ENCODE results near the gene FOXL1.
A peak's percentile ranks its signal among the peaks of the same experiment; 100 is the strongest.

FOXL1 gene

DNA sequence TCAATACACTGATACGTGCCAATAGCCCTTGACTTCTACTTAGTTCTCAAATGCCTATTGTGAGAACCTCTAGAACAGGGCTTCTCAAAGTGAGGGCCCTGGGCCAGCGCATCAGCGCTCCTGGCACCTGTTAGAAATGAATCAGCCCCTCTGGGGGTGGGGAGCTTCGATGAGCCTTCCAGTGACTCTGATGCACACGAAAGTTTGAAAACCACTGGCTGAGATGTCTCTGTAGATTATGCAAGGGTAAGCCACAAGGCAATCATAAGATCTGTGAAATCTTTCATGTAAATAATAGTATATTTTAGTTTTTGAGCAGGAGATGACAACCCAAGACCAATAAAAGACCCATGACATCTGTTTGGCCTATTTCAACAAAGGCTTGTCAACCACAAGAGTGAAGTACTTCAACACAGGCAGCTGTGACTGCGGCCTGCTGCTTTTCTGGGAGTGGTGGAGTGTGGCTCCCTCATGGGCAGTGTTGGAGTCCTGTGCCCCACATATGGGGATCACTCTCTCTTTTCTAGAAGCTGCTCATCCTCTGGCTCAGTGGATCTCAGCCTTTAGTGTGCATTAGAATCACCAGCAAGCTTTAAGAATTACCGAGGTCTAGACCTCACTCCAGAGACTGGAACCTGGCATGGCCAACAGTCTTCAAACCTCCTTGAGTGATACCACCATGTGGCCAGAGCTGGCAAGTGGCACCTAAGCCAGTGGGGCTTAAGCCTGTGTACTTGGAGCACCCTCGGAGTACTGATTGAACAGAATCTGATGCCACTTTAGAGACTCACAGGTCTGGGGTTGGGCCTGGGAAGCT lies 29.1 kb upstream of the FOXL1 start:
- no peak for DNase-seq

DNA sequence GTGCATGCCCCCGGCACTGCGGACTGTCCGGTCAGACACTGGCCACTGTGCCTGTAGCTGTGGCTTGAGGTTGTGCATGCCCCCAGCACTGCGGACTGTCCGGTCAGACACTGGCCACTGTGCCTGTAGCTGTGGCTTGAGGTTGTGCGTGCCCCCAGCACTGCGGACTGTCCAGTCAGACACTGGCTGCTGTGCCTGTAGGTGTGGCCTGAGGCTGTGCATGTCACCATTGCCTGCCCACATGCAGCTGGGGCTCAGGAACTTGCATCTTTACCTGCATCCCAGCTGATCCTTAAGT lies 28.5 kb upstream of the FOXL1 start:
- DNase-seq, result no peak

DNA sequence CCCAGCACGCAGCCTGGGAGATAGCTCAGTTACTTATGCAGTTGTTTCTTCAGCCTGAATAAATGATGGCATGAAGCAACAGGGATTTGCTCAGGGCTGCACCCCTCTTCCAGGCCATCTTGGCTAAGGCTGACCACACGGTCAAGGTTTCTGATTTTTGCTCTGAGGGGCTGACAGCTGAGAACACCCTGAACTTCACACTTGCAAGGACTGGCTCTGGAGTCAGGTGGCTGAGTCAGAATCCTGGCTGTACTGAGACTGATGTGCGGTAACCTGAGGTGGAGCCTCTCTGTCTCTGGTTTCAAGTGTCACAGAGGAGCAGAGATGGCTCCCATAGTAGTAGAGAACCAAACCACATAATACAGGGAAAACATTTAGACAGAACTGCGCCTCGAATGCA lies 28.1 kb upstream of the FOXL1 start:
- no peak for DNase-seq

DNA sequence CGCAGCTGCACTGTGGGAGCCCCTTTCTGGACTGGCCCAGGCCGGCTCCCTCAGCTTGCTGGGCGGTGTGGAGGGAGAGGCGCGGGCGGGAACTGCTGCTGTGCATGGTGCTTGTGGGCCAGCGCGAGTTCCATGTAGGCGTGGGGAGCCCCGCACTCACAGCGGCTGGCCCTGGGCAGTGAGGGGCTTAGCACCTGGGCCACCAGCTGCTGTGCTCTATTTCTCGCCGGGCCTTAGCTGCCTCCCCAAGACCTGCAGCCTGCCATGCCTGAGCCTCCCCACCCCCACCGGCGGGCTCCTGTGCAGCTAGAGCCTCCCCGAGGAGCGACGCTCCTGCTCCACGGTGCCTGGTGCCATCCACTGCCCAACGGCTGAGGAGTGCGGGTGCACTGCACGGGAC lies 25.0 kb upstream of the FOXL1 start:
- no peak for DNase-seq

DNA sequence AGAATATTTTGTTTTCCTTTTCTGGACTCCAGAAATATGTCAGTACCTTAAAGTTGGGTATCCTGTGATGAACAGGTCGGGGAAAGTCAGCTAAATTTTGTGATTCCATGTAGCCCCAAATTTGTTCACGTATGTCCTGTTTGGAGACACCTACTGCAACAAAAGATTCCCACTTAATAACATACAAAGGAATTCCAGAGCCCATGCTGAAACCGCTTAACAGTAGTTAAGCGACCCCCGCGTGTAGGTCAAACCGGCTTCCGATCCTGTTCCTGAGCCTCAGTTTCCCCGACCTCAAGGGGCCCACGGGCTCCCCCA lies 23.8 kb upstream of the FOXL1 start:
- DNase-seq, result peak in 1 of 2 experiments; percentile 32

DNA sequence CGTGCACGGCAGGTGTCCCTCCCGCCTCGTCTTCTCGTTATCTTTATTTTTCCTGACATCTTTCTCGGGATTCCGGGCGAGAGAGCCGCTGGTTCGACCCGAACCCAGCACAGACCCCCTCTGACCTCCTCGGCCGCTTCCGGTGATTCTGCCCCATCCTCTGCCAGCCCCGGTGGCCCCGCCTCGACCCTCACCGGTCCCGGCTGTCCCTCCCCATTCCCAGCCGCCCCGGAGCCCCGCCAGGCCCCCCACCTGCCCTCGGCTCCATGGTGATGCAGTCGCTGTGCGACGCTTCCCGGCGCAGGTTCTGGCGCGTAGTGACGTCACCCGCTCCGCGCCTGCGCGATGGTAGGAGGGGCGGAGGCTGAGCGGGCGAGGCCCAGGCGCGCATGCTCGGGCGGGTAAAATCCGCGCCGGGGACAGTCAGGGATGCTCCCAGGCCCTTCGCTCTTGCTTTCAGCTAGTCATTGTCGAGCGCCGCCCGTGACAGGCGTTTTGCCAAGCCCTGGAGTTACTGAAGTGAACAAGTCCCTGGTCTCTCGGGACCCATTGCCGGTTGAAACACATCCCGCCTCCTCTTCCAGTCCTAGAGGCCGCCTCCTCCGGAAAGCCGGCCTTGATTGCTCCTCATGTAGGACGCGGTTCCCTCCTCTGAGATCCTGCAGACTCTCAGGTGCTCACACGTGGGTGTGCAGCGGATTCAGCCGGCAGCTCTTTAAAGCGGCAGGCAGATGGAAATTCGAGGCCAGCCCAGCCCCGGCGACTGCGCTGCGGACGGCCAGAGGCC lies 23.2 kb upstream of the FOXL1 start, which contains the start of gene MTHFSD:
Gene MTHFSD, minus strand, starts transcription at position 319 of the 787 bp plus-strand sequence. Its CDS starts 51 bp downstream, at position 268.
- peak; percentile 77 to 89 for DNase-seq

DNA sequence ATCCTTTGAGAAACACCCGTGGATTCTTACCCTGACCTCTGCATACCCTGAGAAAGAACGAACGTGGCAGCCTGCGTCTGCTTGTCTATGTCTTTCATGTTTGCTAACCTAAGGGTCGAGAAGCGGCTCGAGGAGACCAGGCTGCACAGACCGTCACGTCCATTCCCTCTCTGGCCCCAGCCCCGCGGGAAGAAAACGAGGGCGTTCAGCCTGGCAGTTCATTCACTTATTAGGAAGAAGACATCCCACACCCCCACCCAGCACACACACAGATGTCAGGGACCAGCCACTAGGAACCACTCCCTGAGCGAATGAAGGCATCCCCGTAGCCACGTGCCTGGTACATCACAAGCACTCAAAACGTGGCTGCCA lies 22.7 kb upstream of the FOXL1 start:
- no peak for DNase-seq

DNA sequence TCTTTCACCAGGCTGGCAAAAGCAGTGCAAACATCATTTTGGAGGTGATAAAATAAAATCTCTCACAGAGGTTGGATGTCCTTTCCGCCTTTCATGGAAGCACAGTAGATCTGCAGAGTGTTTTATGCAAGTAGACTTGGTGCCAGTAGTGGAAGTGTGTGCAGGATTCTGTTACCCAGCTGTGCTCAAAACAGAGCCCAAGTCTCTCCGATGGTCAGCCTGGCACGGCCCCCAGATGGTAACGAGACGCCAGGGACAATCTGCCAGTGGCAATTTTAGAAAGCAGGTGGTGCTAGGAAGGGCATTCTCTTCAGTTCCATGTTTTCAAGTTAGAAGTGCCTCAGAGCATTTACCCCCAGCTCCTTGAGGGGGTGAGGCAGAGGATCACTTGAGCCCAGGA lies 21.8 kb upstream of the FOXL1 start:
- DNase-seq, result peak in 1 of 2 experiments; percentile 24

DNA sequence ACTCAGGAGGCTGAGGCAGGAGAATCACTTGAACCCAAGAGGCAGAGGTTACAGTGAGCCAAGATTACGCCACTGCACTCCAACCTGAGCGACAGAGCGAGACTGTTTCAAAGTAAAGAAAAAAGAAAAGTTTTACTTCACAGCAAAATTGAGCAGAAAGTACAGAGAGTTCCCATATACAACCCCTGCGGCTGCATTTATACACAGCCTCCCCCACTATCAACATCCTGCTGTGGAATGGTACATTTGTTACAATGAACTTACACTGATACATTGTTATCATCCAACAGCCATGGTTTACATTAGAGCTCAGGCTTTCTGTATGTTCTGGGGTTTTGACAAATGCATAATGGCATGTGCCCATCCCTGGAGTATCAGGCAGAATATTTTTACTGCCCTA lies 20.8 kb upstream of the FOXL1 start:
- DNase-seq, result no peak

DNA sequence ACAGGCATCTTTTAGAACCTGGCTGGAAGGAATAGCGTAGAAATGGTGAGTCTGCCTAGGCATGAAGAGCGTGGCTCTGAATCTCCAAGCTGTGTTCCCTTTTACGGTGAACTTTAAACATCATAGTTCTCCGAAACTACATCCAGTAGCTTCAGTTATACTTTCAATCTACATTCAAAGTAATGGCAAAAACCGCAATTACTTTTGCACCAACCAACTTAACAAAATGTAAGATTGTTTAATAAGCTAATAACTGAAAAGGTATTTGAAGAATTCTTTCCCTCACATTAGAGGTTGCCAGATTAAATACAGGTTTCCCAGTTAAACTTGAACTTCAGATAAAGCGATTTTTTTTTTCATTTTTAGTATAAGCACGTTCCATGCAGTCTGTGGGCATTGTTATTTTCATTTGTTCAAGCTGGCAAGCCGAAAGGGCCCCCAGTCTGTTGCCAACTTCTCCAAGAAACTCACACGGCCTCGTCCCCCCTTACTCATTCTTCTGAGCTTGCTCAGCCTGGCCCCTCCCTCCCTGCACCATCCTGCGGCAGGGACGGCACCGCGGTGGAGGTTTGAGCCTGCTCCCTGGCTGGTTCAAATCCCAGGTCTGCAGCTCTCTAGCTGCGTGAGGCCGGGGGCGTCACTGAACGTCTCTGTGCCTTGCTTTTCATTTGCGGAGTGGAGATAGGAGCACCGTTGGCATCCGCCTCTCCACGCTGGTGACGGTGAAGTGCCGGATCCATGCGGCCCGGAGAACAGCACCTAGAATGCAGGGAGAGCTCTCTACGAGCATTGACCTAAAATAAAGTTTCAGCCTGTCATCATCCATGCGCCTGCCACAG lies 19.8 kb upstream of the FOXL1 start:
- no peak for DNase-seq

DNA sequence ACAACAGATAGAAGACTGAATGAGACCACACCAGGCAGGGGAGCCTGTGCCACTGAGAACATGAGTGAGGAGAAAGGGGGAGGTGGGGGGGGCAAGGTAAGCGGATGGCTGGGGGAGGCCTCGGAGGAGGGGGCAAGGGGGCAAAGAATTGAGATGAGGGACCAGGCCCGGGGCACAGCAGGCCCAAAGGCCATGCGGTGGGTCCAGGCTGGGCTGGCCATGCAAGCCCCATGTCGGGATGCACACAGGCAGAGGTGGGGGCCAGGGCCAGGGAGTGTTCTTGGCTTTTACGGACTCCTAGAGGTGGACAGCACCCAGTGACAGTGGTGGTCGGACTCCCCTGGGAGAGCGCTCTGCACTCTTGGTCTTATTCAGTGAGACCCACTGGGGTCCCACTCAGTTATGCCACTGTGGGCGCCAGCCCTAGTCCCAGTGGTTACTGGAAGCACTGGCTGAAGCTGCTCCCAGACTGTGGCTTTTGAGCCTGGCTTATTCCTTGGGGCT lies 18.5 kb upstream of the FOXL1 start:
- DNase-seq, result no peak

DNA sequence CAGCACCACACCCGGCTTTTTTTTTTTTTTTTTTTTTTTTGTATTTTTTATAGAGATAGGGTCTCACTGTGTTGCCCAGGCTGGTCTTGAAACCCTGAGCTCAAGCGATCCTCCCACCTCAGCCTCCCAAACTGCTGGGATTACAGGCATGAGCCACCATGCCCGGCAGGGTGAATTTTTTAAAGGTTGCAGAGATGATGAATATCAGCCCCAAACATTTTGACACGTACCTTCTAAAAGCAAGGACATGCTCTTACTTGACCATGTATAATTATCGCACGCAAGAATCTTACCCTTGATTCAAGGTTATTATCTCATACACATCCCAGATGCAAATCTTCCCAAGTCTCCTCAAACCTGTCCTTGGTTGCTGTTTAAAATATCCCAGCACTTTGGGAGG lies 16.0 kb upstream of the FOXL1 start:
- no peak for DNase-seq

DNA sequence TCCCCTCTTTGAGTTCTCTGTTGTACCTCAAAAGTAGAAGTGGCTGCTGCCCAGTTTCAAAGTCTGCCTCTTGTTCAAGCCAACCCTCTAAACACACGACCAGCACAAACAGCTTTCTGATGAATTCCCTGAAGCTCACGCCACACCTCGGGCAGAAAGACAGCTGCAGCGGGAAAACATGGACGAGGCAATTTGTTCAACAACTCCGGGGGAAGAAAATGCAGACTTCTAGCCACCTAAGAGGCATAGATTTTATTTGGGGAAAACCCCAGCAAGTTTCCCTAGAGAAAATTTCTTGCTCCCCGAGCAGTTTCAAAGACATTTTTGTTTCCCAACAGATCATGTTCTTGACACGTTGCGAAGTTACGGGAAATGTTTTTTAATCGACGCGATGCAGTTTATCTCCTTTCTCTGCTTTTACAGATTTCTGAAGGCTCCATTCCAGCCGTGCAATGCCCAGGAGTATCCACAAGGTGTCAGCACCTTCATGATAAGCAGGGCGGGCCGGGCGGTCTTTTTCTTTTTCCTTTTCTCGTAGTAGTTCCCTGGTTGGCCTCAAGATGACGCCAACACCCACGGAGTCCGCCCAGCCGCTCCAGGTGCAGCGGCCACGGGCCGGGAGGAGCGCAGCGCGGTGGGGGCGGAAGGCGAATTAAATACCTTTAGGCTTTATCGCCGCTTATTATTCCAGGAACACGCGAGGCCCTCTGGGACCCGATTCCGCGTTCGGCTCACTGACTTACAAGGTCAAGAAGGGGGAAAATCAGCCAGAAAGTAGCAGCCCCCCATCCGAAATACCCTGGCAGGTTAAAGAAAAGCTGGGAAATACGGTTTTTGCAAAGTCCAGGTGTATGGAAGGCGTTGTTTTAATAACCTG lies 14.6 kb upstream of the FOXL1 start:
- peak; percentile 68 to 89 for DNase-seq

DNA sequence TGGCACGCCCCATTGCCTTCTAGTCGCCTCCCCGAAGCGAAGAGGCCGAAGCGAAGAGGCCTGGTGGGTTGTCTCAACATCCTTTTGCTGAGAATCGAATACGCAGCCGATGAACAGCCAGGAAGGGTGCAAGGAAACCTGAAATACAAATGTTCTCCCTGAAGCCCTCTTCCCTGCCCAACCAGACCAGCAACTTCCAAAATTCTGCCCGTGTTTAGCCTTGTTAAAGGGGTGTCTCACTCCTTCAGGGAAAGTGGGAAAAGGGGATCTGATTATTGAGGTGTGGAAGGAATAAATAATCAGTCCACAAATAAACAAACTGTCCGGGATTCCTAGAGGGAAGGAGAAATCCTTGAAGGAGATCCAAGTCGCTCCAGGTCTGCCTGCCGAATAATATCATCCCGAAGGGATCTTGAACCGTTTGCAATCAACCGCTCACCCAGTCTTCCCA lies 13.1 kb upstream of the FOXL1 start:
- DNase-seq, result no peak

DNA sequence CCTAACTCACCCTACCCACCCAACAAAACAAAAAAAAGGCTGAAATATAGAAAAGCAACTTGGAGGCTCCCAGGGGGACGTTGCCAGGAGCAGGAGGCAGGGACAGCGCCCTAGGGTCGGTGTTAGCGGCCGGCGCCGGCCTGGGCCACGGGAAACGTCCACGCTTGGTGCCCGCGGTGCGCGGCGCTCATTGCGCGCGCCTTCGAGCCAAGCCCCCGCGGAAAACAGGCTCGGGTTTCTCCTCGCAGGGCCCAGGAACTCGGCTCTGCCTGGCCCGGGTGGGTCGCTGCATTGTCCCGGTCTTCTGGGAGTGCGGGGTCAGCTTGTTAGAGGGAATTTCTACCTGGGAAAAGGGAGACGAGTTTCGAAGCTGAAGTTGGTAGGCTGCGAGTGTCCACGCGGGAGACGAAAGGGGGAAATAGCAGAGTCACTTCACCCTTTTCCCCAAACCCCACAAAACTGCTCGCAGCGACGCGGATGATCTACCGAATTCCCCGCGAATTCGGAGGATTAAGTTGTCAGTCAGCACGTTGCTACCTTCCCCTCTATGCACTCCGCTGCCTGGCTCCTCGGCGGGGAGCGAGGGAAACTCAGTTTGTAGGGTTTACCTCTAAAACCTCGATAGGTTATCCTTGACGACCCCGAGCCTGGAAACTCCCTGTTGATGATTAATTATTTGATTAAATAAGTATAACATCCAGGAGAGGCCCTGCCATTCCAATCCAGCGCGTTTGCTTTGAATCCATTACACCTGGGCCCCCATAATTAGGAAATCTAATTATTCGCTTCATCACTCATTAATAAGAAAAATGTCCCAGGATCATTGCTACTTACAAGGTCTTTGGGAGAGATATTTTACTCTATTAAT lies 12.5 kb upstream of the FOXL1 start:
- no peak for DNase-seq

DNA sequence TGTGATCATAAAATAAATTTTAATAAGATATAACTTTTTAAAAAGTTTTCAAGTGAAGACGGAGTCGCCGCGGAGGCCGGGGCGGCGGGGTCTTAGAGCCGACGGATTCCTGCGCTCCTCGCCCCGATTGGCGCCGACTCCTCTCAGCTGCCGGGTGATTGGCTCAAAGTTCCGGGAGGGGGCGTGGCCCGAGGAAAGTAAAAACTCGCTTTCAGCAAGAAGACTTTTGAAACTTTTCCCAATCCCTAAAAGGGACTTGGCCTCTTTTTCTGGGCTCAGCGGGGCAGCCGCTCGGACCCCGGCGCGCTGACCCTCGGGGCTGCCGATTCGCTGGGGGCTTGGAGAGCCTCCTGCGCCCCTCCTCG lies 11.8 kb upstream of the FOXL1 start, which contains the start of gene FOXC2:
Gene FOXC2, plus strand, starts transcription at position 229 of the 365 bp plus-strand sequence. CDS start 507 bp downstream, outside the sequence.
- DNase-seq, result peak in 1 of 2 experiments; percentile 17

DNA sequence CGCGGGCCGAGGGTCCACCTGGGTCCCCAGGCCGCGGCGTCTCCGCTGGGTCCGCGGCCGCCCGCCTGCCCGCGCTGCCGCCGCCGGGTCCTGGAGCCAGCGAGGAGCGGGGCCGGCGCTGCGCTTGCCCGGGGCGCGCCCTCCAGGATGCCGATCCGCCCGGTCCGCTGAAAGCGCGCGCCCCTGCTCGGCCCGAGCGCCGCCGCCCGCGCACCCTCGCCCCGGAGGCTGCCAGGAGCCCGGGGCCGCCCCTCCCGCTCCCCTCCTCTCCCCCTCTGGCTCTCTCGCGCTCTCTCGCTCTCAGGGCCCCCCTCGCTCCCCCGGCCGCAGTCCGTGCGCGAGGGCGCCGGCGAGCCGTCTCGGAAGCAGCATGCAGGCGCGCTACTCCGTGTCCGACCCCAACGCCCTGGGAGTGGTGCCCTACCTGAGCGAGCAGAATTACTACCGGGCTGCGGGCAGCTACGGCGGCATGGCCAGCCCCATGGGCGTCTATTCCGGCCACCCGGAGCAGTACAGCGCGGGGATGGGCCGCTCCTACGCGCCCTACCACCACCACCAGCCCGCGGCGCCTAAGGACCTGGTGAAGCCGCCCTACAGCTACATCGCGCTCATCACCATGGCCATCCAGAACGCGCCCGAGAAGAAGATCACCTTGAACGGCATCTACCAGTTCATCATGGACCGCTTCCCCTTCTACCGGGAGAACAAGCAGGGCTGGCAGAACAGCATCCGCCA lies 11.2 kb upstream of the FOXL1 start:
- DNase-seq, result peak in 1 of 2 experiments; percentile 20

DNA sequence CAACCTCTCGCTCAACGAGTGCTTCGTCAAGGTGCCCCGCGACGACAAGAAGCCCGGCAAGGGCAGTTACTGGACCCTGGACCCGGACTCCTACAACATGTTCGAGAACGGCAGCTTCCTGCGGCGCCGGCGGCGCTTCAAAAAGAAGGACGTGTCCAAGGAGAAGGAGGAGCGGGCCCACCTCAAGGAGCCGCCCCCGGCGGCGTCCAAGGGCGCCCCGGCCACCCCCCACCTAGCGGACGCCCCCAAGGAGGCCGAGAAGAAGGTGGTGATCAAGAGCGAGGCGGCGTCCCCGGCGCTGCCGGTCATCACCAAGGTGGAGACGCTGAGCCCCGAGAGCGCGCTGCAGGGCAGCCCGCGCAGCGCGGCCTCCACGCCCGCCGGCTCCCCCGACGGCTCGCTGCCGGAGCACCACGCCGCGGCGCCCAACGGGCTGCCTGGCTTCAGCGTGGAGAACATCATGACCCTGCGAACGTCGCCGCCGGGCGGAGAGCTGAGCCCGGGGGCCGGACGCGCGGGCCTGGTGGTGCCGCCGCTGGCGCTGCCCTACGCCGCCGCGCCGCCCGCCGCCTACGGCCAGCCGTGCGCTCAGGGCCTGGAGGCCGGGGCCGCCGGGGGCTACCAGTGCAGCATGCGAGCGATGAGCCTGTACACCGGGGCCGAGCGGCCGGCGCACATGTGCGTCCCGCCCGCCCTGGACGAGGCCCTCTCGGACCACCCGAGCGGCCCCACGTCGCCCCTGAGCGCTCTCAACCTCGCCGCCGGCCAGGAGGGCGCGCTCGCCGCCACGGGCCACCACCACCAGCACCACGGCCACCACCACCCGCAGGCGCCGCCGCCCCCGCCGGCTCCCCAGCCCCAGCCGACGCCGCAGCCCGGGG lies 10.4 kb upstream of the FOXL1 start:
- DNase-seq, result no peak

All from NCI-H524 (cell line).